KMS-11 (cell line): ENCODE results near the gene LCN2.

ENCODE experiments used
- H2AFZ ChIP-seq: fragments of 200-600 bp; sonication (generic); 2 replicates; pipeline ENCODE4 v1.6.1; 2016; ENCODE audit warnings: antibody characterized with exemption, mixed run types, low read depth
- H3K27ac ChIP-seq: fragments of 200-600 bp; sonication (generic); 2 replicates; pipeline ENCODE4 v1.6.1; 2016; ENCODE audit warnings: mild to moderate bottlenecking, mixed run types
- H3K27me3 ChIP-seq: fragments of 200-600 bp; sonication (generic); 2 replicates; pipeline ENCODE4 v1.6.1; 2017; ENCODE audit warnings: mild to moderate bottlenecking, low read depth, mixed run types, moderate library complexity; ENCODE audit not compliant: insufficient read depth
- H3K36me3 ChIP-seq: fragments of 200-600 bp; sonication (generic); 2 replicates; pipeline ENCODE4 v1.6.1; 2017; ENCODE audit warnings: mild to moderate bottlenecking, mixed run types; ENCODE audit not compliant: insufficient read depth
- H3K4me1 ChIP-seq: fragments of 200-600 bp; sonication (generic); 2 replicates; pipeline ENCODE4 v1.6.1; 2016; ENCODE audit warnings: mild to moderate bottlenecking, low read depth, mixed run types; ENCODE audit not compliant: poor library complexity, severe bottlenecking
- H3K4me2 ChIP-seq: fragments of 200-600 bp; sonication (generic); 2 replicates; pipeline ENCODE4 v1.7.0; 2016; ENCODE audit warnings: mild to moderate bottlenecking, mixed run types
- H3K4me3 ChIP-seq: fragments of 200-600 bp; sonication (generic); IDR thresholded peaks from 2 replicates; pipeline ENCODE4 v1.6.1; 2017; ENCODE audit warnings: low read depth, low read length, mixed read lengths; ENCODE audit not compliant: insufficient read depth
- H3K79me2 ChIP-seq: fragments of 200-600 bp; sonication (generic); 2 replicates; pipeline ENCODE4 v1.6.1; 2016; ENCODE audit warnings: low read depth, mixed run types; ENCODE audit not compliant: insufficient read depth
- H3K9ac ChIP-seq: fragments of 200-600 bp; sonication (generic); 2 replicates; pipeline ENCODE4 v1.6.1; 2016; ENCODE audit warnings: mild to moderate bottlenecking, mixed run types
- H4K20me1 ChIP-seq: fragments of 200-600 bp; sonication (generic); 2 replicates; pipeline ENCODE4 v1.6.1; 2016; ENCODE audit warnings: mild to moderate bottlenecking, mixed run types; ENCODE audit not compliant: insufficient read depth
- CTCF ChIP-seq: fragments of 200-600 bp; sonication (generic); conservative IDR thresholded peaks from 2 replicates; pipeline ENCODE4 v1.6.1; 2017; ENCODE audit warnings: low read depth, mild to moderate bottlenecking, antibody characterized with exemption, low read length, moderate library complexity, mixed read lengths

Gene LCN2

GRCh38 chr9:128155736-128156500 lies 6.7 kb downstream of the LCN2 start:
- no peaks in the 10 kb centered on the region for H3K36me3 ChIP-seq
- H3K9ac ChIP-seq: no peak overlapping the region
- H3K27me3 ChIP-seq: 0 out of 2 replicates have a peak, but pooled peaks cover 2% of the 10 kb centered on the region
- TF ChIP-seq CTCF: no peak
- no peak overlapping the region for H2AFZ ChIP-seq
- H3K4me3 ChIP-seq: no peak overlapping the region
- no peak overlapping the region for H3K27ac ChIP-seq
- no peaks in the 10 kb centered on the region for H3K79me2 ChIP-seq
- H3K4me1 ChIP-seq: peaks cover 1% of the 10 kb centered on the region
- no peaks in the 10 kb centered on the region for H4K20me1 ChIP-seq
- no peak overlapping the region for H3K4me2 ChIP-seq

GRCh38 chr9:128159522-128159783 lies 10.2 kb downstream of the LCN2 start:
- Histone ChIP-seq H3K27ac (no peak overlapping the region), H4K20me1 (no peaks in the 10 kb centered on the region), H3K27me3 (0 out of 2 replicates have a peak, but pooled peaks cover 2% of the 10 kb centered on the region), H3K4me3 (no peak overlapping the region), H3K9ac (no peak overlapping the region), H3K4me1 (peaks cover 5% of the 10 kb centered on the region), H3K79me2 (no peaks in the 10 kb centered on the region), H2AFZ (peak overlapping the region; percentile 82; the same call in 1 of the 2 replicates), H3K36me3 (no peaks in the 10 kb centered on the region), H3K4me2 (peak overlapping the region; percentile 22; the same call in 1 of the 2 replicates)
- TF ChIP-seq CTCF: no peak

DNA sequence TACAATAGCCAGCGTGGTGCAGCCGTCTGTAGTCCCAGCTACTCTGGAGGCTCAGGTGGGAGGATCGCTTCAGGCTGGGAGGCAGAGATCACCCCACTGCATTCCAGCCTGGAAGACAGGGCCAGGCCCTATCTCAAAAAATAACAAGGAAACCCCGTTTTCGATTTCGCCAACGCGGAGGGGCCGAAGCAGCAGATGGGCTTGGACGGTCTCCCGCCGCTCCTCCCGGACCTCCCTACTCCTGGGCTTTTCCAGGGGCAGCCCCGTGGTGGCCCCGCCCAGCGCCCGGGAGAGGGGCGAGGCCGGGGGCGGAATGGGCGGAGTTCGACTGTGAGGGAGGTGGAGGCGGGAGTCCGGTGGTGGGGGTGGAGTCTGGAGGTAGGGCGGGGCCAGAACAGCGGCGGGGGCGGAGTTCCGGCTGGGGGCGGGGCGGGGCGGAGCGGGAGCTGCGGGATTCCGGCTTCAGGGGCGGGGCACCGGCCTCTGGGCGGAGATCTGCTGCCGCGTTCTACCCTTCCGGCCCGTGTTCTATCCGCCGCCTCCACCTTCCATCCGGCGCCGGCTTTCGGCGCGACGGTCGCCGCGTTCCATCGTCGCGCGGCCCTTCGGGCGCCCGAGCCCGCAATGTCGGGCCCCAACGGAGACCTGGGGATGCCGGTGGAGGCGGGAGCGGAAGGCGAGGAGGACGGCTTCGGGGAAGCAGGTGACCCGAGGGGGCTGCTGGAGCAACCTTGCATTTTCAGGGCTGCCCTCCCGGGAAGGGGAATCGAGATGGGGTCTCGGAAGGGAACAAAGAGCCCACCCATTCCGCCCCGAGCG lies 10.7 kb downstream of the LCN2 start, which contains the start of gene BBLN:
BBLN (plus strand) TSS at position 482 of the 819 bp plus-strand sequence; CDS start at position 625, 143 bp downstream.
- TF ChIP-seq CTCF: no peak
- Histone ChIP-seq H3K4me1 (peaks cover 5% of the 10 kb centered on the region), H3K36me3 (no peaks in the 10 kb centered on the region), H3K79me2 (no peaks in the 10 kb centered on the region), H3K4me3 (no peak within 1 kb of the TSS), H3K9ac (peak within 1 kb of the TSS; percentile 73), H3K27me3 (0 out of 2 replicates have a peak, but pooled peaks cover 2% of the 10 kb centered on the region), H4K20me1 (no peaks in the 10 kb centered on the region), H3K27ac (peak within 1 kb of the TSS; percentile 32; the same call in 1 of the 2 replicates), H2AFZ (peak within 1 kb of the TSS; percentile 82), H3K4me2 (peak within 1 kb of the TSS; percentile 87)

DNA sequence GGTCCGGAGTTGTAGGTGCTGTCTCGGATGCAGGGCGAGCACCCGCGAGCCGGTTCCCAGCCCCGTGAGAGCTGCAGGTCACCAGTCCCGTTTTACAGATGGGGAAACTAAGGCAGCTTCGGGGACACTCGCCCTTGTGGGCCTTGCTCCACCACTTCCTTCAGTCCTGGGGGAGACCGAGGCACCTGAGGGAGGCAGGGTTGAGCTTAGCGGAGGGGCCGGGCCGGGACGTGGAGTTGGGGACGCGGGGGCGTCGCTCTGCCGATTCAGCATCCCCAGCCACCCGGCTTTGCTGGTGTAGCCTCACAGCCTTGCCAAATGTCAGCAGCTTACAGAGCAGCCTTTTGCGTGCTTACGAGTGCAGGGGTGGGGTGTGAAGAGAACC lies 11.3 kb downstream of the LCN2 start:
- Histone ChIP-seq H3K79me2 (no peaks in the 10 kb centered on the region), H3K4me1 (peaks cover 5% of the 10 kb centered on the region), H3K4me3 (no peak overlapping the region), H3K27me3 (0 out of 2 replicates have a peak, but pooled peaks cover 2% of the 10 kb centered on the region), H3K9ac (peak overlapping the region; percentile 73), H4K20me1 (no peaks in the 10 kb centered on the region), H3K27ac (peak overlapping the region; percentile 32; the same call in 1 of the 2 replicates), H3K36me3 (no peaks in the 10 kb centered on the region), H3K4me2 (peak overlapping the region; percentile 87), H2AFZ (peak overlapping the region; percentile 82)
- no peak for TF ChIP-seq CTCF
